Measurements from ENCODE around the gene CFAP74.

Gene CFAP74

GRCh38 chr1:1978690-1979481 is 24.7 kb downstream of the CFAP74 start:
- TF ChIP-seq USF1 (IDR thresholded peaks at IDR 0.05): 0 out of 2 replicates have a peak, but pooled peaks have one; percentile 7

- TF ChIP-seq ZBTB7A (IDR thresholded peaks at IDR 0.05; ENCODE audit: low read depth): no peak
- no peak for TF ChIP-seq EP300 (IDR thresholded peaks at IDR 0.05; ENCODE audit: borderline replicate concordance)
- TF ChIP-seq YY1 (IDR thresholded peaks at IDR 0.05; ENCODE audit: low read depth): no peak
- TF ChIP-seq REST (IDR thresholded peaks at IDR 0.05; ENCODE audit: low read depth): no peak
- TF ChIP-seq NFIC (IDR thresholded peaks at IDR 0.05): no peak
- no peak for TF ChIP-seq TAF1 (IDR thresholded peaks at IDR 0.05; ENCODE audit: low read depth)
- no peak for TF ChIP-seq FOXM1 (IDR thresholded peaks at IDR 0.05; ENCODE audit: borderline replicate concordance, low read depth)
- no peak for TF ChIP-seq RAD21 (IDR thresholded peaks at IDR 0.05; ENCODE audit: low read depth)
- no peak for TF ChIP-seq TEAD4 (IDR thresholded peaks at IDR 0.05)
- no peak for TF ChIP-seq USF1 (IDR thresholded peaks at IDR 0.05)
- no peak for TF ChIP-seq EGR1 (IDR thresholded peaks at IDR 0.05)
- TF ChIP-seq CEBPB (IDR thresholded peaks at IDR 0.05): no peak
- no peak for TF ChIP-seq MAX (IDR thresholded peaks at IDR 0.05)
- no peak for TF ChIP-seq CREB1 (IDR thresholded peaks at IDR 0.05; ENCODE audit: low read depth)
- no peak for TF ChIP-seq TCF12 (IDR thresholded peaks at IDR 0.05; ENCODE audit: low read depth)
Measured at GRCh38 chr1:1978108-1978507, 25.5 kb downstream of the CFAP74 start.

- TF ChIP-seq TAF1 (IDR thresholded peaks at IDR 0.05; ENCODE audit: low read depth) (no peak), EP300 (IDR thresholded peaks at IDR 0.05; ENCODE audit: borderline replicate concordance) (no peak), CEBPB (IDR thresholded peaks at IDR 0.05) (no peak), USF1 (IDR thresholded peaks at IDR 0.05) (no peak), MAX (IDR thresholded peaks at IDR 0.05) (no peak), NFIC (IDR thresholded peaks at IDR 0.05) (no peak), YY1 (IDR thresholded peaks at IDR 0.05; ENCODE audit: low read depth) (no peak), EGR1 (IDR thresholded peaks at IDR 0.05) (no peak), CREB1 (IDR thresholded peaks at IDR 0.05; ENCODE audit: low read depth) (no peak), TEAD4 (IDR thresholded peaks at IDR 0.05) (no peak), FOXM1 (IDR thresholded peaks at IDR 0.05; ENCODE audit: borderline replicate concordance, low read depth) (no peak), TCF12 (IDR thresholded peaks at IDR 0.05; ENCODE audit: low read depth) (no peak), ZBTB7A (IDR thresholded peaks at IDR 0.05; ENCODE audit: low read depth) (no peak)
Measured at GRCh38 chr1:1976031-1976430, 27.6 kb downstream of the CFAP74 start.

GRCh38 chr1:1975535-1975934 is 28.1 kb downstream of the CFAP74 start:
- TF ChIP-seq FOXM1 (IDR thresholded peaks at IDR 0.05; ENCODE audit: borderline replicate concordance, low read depth) (no peak), TEAD4 (IDR thresholded peaks at IDR 0.05) (no peak), TCF12 (IDR thresholded peaks at IDR 0.05; ENCODE audit: low read depth) (no peak), REST (IDR thresholded peaks at IDR 0.05; ENCODE audit: low read depth) (no peak)

- peak; percentile 50 for TF ChIP-seq TEAD4 (IDR thresholded peaks at IDR 0.05)
- TF ChIP-seq REST (IDR thresholded peaks at IDR 0.05; ENCODE audit: low read depth): peak; percentile 72
- no peak for TF ChIP-seq EP300 (IDR thresholded peaks at IDR 0.05; ENCODE audit: borderline replicate concordance)
- no peak for TF ChIP-seq CREB1 (IDR thresholded peaks at IDR 0.05; ENCODE audit: low read depth)
Measured at GRCh38 chr1:1974834-1975233, 28.8 kb downstream of the CFAP74 start.
